Measurements from ENCODE around the gene CYP4F2. TPM values are rescaled to one million over a fixed set of nuclear protein-coding genes. Genes with fewer than 3 reads are reported as not detected.
"Not testable (repeated sequence)": the region's sequence is repeated elsewhere in the genome, so short reads cannot be mapped to it uniquely, and the experiment has no call there.

CYP4F2 gene
- total and polyA plus RNA-seq, 4 donors = 0.43 TPM; not detected in 3

DNA sequence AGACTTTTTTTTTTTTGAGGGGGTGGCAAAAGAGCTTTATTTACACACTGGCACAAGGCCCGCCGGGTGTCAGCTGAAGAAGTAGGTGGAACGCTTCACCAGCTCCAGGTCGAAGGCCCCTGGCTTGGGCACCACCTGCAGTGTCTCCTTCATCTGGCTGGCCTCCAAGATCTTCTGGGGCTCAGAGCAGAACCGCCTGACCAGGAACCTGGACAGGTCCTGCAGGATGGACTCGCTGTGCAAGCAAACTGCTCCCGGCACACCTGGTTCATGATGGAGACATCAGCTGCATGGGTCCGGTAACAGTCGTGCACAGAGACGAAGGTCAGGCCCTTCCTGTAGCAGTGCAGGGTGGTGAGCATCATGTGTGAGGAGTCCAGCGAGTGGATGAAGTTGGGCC, 4.4 kb upstream of the CYP4F2 start:
- peaks cover 0 to 15% (median 7%) of the 10 kb centered on the region in 3 donors for H3K27me3 ChIP-seq (ENCODE audit: control insufficient read depth in 3 of 3, insufficient read depth in 3 of 3, low read length in 2 of 3)
- no peak overlapping the region for H3K9ac ChIP-seq (ENCODE audit: insufficient read depth in 1 of 2, low read length in 2 of 2)
- no peak overlapping the region for H3K27ac ChIP-seq (ENCODE audit: low read depth in 1 of 2, low read length in 1 of 2)
- TF ChIP-seq, protein P1, sequence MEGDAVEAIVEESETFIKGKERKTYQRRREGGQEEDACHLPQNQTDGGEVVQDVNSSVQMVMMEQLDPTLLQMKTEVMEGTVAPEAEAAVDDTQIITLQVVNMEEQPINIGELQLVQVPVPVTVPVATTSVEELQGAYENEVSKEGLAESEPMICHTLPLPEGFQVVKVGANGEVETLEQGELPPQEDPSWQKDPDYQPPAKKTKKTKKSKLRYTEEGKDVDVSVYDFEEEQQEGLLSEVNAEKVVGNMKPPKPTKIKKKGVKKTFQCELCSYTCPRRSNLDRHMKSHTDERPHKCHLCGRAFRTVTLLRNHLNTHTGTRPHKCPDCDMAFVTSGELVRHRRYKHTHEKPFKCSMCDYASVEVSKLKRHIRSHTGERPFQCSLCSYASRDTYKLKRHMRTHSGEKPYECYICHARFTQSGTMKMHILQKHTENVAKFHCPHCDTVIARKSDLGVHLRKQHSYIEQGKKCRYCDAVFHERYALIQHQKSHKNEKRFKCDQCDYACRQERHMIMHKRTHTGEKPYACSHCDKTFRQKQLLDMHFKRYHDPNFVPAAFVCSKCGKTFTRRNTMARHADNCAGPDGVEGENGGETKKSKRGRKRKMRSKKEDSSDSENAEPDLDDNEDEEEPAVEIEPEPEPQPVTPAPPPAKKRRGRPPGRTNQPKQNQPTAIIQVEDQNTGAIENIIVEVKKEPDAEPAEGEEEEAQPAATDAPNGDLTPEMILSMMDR (IDR thresholded peaks at IDR 0.05; ENCODE audit: control extremely low read depth, extremely low read depth) = no peak
- WGBS, 2 donors = 83 to 93% methylated on average over 11 of the region's 11 CpGs
- no peaks in the 10 kb centered on the region for H3K4me1 ChIP-seq (ENCODE audit: control insufficient read depth in 5 of 5, insufficient read depth in 5 of 5, low read length in 5 of 5)
- no peak for DNase-seq
- peaks cover 0 to 2% (median 0%) of the 10 kb centered on the region in 4 donors for H3K9me3 ChIP-seq (ENCODE audit: control insufficient read depth in 4 of 4, insufficient read depth in 3 of 4, low read length in 3 of 4)
- H3K36me3 ChIP-seq (ENCODE audit: control insufficient read depth in 4 of 4, insufficient read depth in 4 of 4, low read length in 4 of 4) = no peaks in the 10 kb centered on the region
- no peak overlapping the region for H3K4me3 ChIP-seq
- ATAC-seq (ENCODE audit: insufficient read depth, low FRiP score) = no peak

DNA sequence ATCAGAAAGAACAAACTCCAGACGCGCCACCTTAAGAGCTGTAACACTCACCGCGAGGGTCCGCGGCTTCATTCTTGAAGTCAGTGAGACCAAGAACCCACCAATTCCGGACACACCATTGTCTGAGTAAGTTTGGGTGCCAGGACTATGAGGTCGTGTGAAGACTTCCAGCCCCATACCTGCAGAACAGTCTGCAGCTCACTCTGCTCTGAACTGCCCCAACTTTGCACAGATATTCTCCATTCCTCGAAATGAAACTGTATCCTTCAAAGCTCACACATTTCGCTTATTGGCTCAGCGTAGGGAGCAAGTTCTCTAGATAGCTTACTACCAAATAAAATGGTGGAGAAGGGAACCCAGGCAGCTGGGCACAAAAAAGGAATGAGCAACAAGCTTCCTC, 2.6 kb upstream of the CYP4F2 start:
- Histone ChIP-seq H3K9me3 (ENCODE audit: control insufficient read depth in 4 of 4, insufficient read depth in 3 of 4, low read length in 3 of 4) (peaks cover 0 to 2% (median 0%) of the 10 kb centered on the region in 4 donors), H3K4me1 (ENCODE audit: control insufficient read depth in 5 of 5, insufficient read depth in 5 of 5, low read length in 5 of 5) (no peaks in the 10 kb centered on the region), H3K36me3 (ENCODE audit: control insufficient read depth in 4 of 4, insufficient read depth in 4 of 4, low read length in 4 of 4) (no peaks in the 10 kb centered on the region), H3K27ac (ENCODE audit: low read depth in 1 of 2, low read length in 1 of 2) (no peak overlapping the region), H3K27me3 (ENCODE audit: control insufficient read depth in 3 of 3, insufficient read depth in 3 of 3, low read length in 2 of 3) (peaks cover 0 to 15% (median 7%) of the 10 kb centered on the region in 3 donors), H3K4me3 (no peak overlapping the region), H3K9ac (ENCODE audit: insufficient read depth in 1 of 2, low read length in 2 of 2) (no peak overlapping the region)
- WGBS, 2 donors = 72 to 74% methylated on average over 11 of the region's 11 CpGs
- DNase-seq (no peak), ATAC-seq (ENCODE audit: insufficient read depth, low FRiP score) (no peak)
- TF ChIP-seq, protein P1 (IDR thresholded peaks at IDR 0.05; ENCODE audit: control extremely low read depth, extremely low read depth) = no peak

DNA sequence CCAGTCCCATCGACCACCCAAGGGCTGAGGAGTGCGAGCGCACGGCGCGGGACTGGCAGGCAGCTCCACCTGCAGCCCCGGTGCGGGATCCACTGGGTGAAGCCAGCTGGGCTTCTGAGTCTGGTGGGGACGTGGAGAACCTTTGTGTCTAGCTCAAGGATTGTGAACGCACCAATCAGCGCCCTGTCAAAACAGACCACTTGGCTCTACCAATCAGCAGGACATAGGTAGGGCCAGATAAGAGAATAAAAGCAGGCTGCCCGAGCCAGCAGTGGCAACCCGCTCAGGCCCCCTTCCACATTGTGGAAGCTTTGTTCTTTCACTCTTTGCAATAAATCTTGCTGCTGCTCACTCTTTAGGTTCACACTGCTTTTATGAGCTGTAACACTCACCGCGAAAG, 2.2 kb upstream of the CYP4F2 start:
- not testable (repeated sequence) for H3K27ac ChIP-seq (ENCODE audit: low read depth in 1 of 2, low read length in 1 of 2); H3K4me1 ChIP-seq (ENCODE audit: control insufficient read depth in 5 of 5, insufficient read depth in 5 of 5, low read length in 5 of 5); H3K4me3 ChIP-seq; H3K9me3 ChIP-seq (ENCODE audit: control insufficient read depth in 4 of 4, insufficient read depth in 3 of 4, low read length in 3 of 4); DNase-seq; ATAC-seq (ENCODE audit: insufficient read depth, low FRiP score); H3K9ac ChIP-seq (ENCODE audit: insufficient read depth in 1 of 2, low read length in 2 of 2); H3K36me3 ChIP-seq (ENCODE audit: control insufficient read depth in 4 of 4, insufficient read depth in 4 of 4, low read length in 4 of 4)
- 23 to 33% methylated on average over 11 to 15 of the region's 15 CpGs for WGBS, 2 donors
- peaks cover 0 to 15% (median 7%) of the 10 kb centered on the region in 3 donors for H3K27me3 ChIP-seq (ENCODE audit: control insufficient read depth in 3 of 3, insufficient read depth in 3 of 3, low read length in 2 of 3)

DNA sequence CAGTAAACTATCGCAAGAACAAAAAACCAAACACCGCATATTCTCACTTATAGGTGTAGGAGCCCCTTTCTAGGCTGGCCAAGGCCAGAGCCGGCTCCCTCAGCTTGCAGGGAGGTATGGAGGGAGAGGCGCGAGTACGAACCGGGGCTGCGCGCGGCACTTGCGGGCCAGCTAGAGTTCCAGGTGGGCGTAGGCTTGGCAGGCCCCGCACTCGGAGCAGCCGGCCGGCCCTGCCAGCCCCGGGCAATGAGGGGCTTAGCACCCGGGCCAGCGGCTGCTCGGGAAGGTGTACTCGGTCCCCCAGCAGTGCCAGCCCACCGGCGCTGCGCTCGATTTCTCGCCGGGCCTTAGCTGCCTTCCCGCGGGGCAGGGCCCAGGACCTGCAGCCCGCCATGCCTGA, 1.7 kb upstream of the CYP4F2 start:
- H3K36me3 ChIP-seq (ENCODE audit: control insufficient read depth in 4 of 4, insufficient read depth in 4 of 4, low read length in 4 of 4); H3K27ac ChIP-seq (ENCODE audit: low read depth in 1 of 2, low read length in 1 of 2); ATAC-seq (ENCODE audit: insufficient read depth, low FRiP score); H3K9me3 ChIP-seq (ENCODE audit: control insufficient read depth in 4 of 4, insufficient read depth in 3 of 4, low read length in 3 of 4); H3K4me1 ChIP-seq (ENCODE audit: control insufficient read depth in 5 of 5, insufficient read depth in 5 of 5, low read length in 5 of 5); H3K4me3 ChIP-seq; H3K9ac ChIP-seq (ENCODE audit: insufficient read depth in 1 of 2, low read length in 2 of 2); DNase-seq: not testable (repeated sequence)
- peaks cover 0 to 15% (median 7%) of the 10 kb centered on the region in 3 donors for H3K27me3 ChIP-seq (ENCODE audit: control insufficient read depth in 3 of 3, insufficient read depth in 3 of 3, low read length in 2 of 3)
- WGBS, 2 donors = 13 to 14% methylated on average over 30 of the region's 30 CpGs

Data from lung (tissue), 12 donors.